Testis (tissue), 3 donors: ENCODE data around the gene SLC16A11. TPM values are rescaled to one million over a fixed set of nuclear protein-coding genes. Genes with fewer than 3 reads are reported as not detected.

Experiments
- DNase-seq: peaks from one replicate; pipeline ENCODE4 v3.0.0-alpha.2; 2019
- H3K27ac ChIP-seq, 2 donors: fragments of 200-600 bp; sonication (generic); one replicate each; pipeline ENCODE4 v1.5.1; 2019
- H3K27me3 ChIP-seq: fragments of 200-600 bp; sonication (generic); one replicate; pipeline ENCODE4 v1.5.1; 2019
- H3K36me3 ChIP-seq: fragments of 200-600 bp; sonication (generic); one replicate; pipeline ENCODE4 v1.5.1; 2017; ENCODE audit warnings: low read depth; ENCODE audit errors: missing control alignments
- H3K4me1 ChIP-seq: fragments of 200-600 bp; sonication (generic); one replicate; pipeline ENCODE4 v1.5.1; 2019
- H3K4me3 ChIP-seq, 2 donors: fragments of 200-600 bp; sonication (generic); one replicate each; pipeline ENCODE4 v1.5.1; 2017 to 2019
- H3K9me3 ChIP-seq: fragments of 200-600 bp; sonication (generic); one replicate; pipeline ENCODE4 v1.5.1; 2017
- CTCF ChIP-seq, 3 experiments: fragments of 450-650 bp in 2 of 3; fragments of 200-600 bp in 1 of 3; sonication (generic) in 1 of 3; IDR thresholded peaks; one replicate each; pipeline ENCODE4 v1.5.1; 2016 to 2019; ENCODE audit warnings: antibody characterized with exemption in 3 of 3, mild to moderate bottlenecking in 2 of 3, moderate library complexity in 1 of 3
- POLR2A ChIP-seq: fragments of 450-650 bp; IDR thresholded peaks from one replicate; pipeline ENCODE4 v1.6.1; 2017; ENCODE audit warnings: antibody characterized with exemption, mild to moderate bottlenecking, moderate library complexity
- WGBS, 2 donors: methylation state at CpG; one replicate each; pipeline ENCODE4 v1.1.5; 2018; 5-methylcytosine and 5-hydroxymethylcytosine counted together
- intact Hi-C: fragments of 100-400 bp; cut with DNase I; formaldehyde crosslinking; loops from one replicate; pipeline ENCODE4 v1.15.1; 2023; ENCODE audit warnings: low total_unique reads
- polyA plus RNA-seq: library from polyadenylated mRNA; stranded (reverse); fragments of 350-450 nt; fragmentation: Illumina TruSeq; extraction: RNeasy Lipid Tissue Mini Kit (QIAGEN cat#74804); gene quantifications from one replicate; pipeline ENCODE4 v1.2.3, GENCODE V29; 2014; ENCODE audit warnings: low read depth, low replicate concordance; ENCODE audit not compliant: insufficient read depth
- total RNA-seq, 2 donors: library from RNA; depleted of rRNA; stranded (reverse); fragments of >200 nt; gene quantifications; one replicate each; pipeline ENCODE4 v1.2.3, GENCODE V29; 2016

SLC16A11 gene
- total and polyA plus RNA-seq, 3 donors from 2014 or later: 0.55 to 3.0 (median 2.0) TPM

GRCh38 chr17:7019367-7019766 is 24.5 kb downstream of the SLC16A11 start:
- intact Hi-C loops: no loop called here
- no peak for DNase-seq
- H3K4me1 ChIP-seq: peaks cover 34% of the 10 kb centered on the region
- no peaks in the 10 kb centered on the region for H3K36me3 ChIP-seq
- H3K27me3 ChIP-seq: no peaks in the 10 kb centered on the region
- TF ChIP-seq CTCF (IDR thresholded peaks at IDR 0.05): no peak
- TF ChIP-seq POLR2A: no peak
- peak overlapping the region; percentile 41 to 74 for H3K4me3 ChIP-seq
- peak overlapping the region; percentile 93 to 95 for H3K27ac ChIP-seq
- no peaks in the 10 kb centered on the region for H3K9me3 ChIP-seq
- 4 to 29% methylated on average over 7 to 10 of the region's 10 CpGs for WGBS, 2 donors

GRCh38 chr17:7018331-7018964 is 25.4 kb downstream of the SLC16A11 start:
- Histone ChIP-seq H3K4me3 (peak overlapping the region; percentile 41 to 74), H3K27me3 (no peaks in the 10 kb centered on the region), H3K27ac (peak overlapping the region; percentile 93 to 95), H3K36me3 (no peaks in the 10 kb centered on the region), H3K4me1 (peaks cover 34% of the 10 kb centered on the region), H3K9me3 (no peaks in the 10 kb centered on the region)
- 43 to 49% methylated on average over 7 to 10 of the region's 10 CpGs for WGBS, 2 donors
- TF ChIP-seq POLR2A (peak; percentile 40), CTCF (IDR thresholded peaks at IDR 0.05) (no peak)
- DNase-seq: peak; percentile 85
- intact Hi-C loops: no loop called here

- Histone ChIP-seq H3K27ac (peak overlapping the region; percentile 93 to 95), H3K27me3 (no peaks in the 10 kb centered on the region), H3K36me3 (no peaks in the 10 kb centered on the region), H3K9me3 (no peaks in the 10 kb centered on the region), H3K4me1 (peaks cover 34% of the 10 kb centered on the region), H3K4me3 (peak overlapping the region; percentile 41 to 74)
- intact Hi-C loops: no loop called here
- TF ChIP-seq CTCF (IDR thresholded peaks at IDR 0.05) (no peak), POLR2A (no peak)
- 54 to 57% methylated on average over 7 to 12 of the region's 12 CpGs for WGBS, 2 donors
- DNase-seq: no peak
Observed at GRCh38 chr17:7017827-7018200, 26.1 kb downstream of the SLC16A11 start.

GRCh38 chr17:7016886-7017826 is 26.7 kb downstream of the SLC16A11 start:
- WGBS, 2 donors: 59 to 62% methylated on average over 17 to 20 of the region's 20 CpGs
- no peak for DNase-seq
- no peak overlapping the region for H3K4me3 ChIP-seq
- intact Hi-C loops: no loop called here
- peak overlapping the region; percentile 93 to 95 for H3K27ac ChIP-seq
- H3K4me1 ChIP-seq: peaks cover 34% of the 10 kb centered on the region
- H3K9me3 ChIP-seq: no peaks in the 10 kb centered on the region
- no peak for TF ChIP-seq CTCF (IDR thresholded peaks at IDR 0.05)
- TF ChIP-seq POLR2A: no peak
- H3K27me3 ChIP-seq: no peaks in the 10 kb centered on the region
- no peaks in the 10 kb centered on the region for H3K36me3 ChIP-seq
